HepG2 (cell line): ENCODE data around the gene TSN. TPM values are rescaled to one million over a fixed set of nuclear protein-coding genes. Genes with fewer than 3 reads are reported as not detected.

Experiments
- ARNT ChIP-seq: fragments of 450-650 bp; IDR thresholded peaks from 2 replicates; pipeline ENCODE4 v1.6.1; 2017
- CHD2 ChIP-seq: IDR thresholded peaks from 2 replicates; pipeline ENCODE4 v1.6.1; 2011; ENCODE audit warnings: low read depth, low read length, improper control_type of control experiment
- ELK4 ChIP-seq: sonication (generic); formaldehyde crosslinking; IDR thresholded peaks from 2 replicates; pipeline ENCODE4 v1.9.0; 2021; ENCODE audit warnings: missing genetic modification reagents, borderline replicate concordance
- EP300 ChIP-seq, 3 experiments: sonication (generic) in 1 of 3; formaldehyde crosslinking in 1 of 3; IDR thresholded peaks; 2 replicates each; pipeline versions ENCODE4 v1.5.1 to v1.6.1; 2011 to 2020; ENCODE audit warnings: low read depth in 2 of 3, low read length in 2 of 3, borderline replicate concordance in 1 of 3, improper control_type of control experiment in 1 of 3, mild to moderate bottlenecking in 1 of 3, missing genetic modification reagents in 1 of 3, moderate library complexity in 1 of 3
- ERF ChIP-seq: IDR thresholded peaks from 2 replicates; pipeline ENCODE4 v1.6.1; 2018; ENCODE audit warnings: missing biosample characterization, missing genetic modification reagents
- HDAC1 ChIP-seq: sonication (generic); formaldehyde crosslinking; IDR thresholded peaks from 2 replicates; pipeline ENCODE4 v1.5.1; 2020; ENCODE audit warnings: mild to moderate bottlenecking, missing genetic modification reagents
- NFATC3 ChIP-seq: sonication (generic); formaldehyde crosslinking; IDR thresholded peaks from 2 replicates; pipeline ENCODE4 v1.5.1; 2020; ENCODE audit warnings: mild to moderate bottlenecking, missing genetic modification reagents
- PBX2 ChIP-seq: IDR thresholded peaks from 2 replicates; pipeline ENCODE4 v1.6.1; 2016; ENCODE audit warnings: control low read depth
- PITX1 ChIP-seq: sonication (generic); formaldehyde crosslinking; IDR thresholded peaks from 2 replicates; pipeline ENCODE4 v1.5.1; 2020; ENCODE audit warnings: mild to moderate bottlenecking, missing genetic modification reagents
- POGZ ChIP-seq: sonication (generic); formaldehyde crosslinking; IDR thresholded peaks from 2 replicates; pipeline ENCODE4 v1.4.0; 2020; ENCODE audit warnings: mild to moderate bottlenecking, missing genetic modification reagents
- REST ChIP-seq, 2 experiments: IDR thresholded peaks; 2 replicates each; pipeline ENCODE4 v1.6.1; 2011 to 2012; ENCODE audit warnings: low read length in 2 of 2, borderline replicate concordance in 1 of 2, low read depth in 1 of 2, mild to moderate bottlenecking in 1 of 2, moderate library complexity in 1 of 2
- SRY ChIP-seq: sonication (generic); formaldehyde crosslinking; IDR thresholded peaks from 2 replicates; pipeline ENCODE4 v1.8.0; 2022; ENCODE audit warnings: mild to moderate bottlenecking, missing genetic modification reagents
- YY1 ChIP-seq: IDR thresholded peaks from 2 replicates; pipeline ENCODE4 v1.6.1; 2011; ENCODE audit warnings: low read length, low read depth, moderate library complexity, mild to moderate bottlenecking; ENCODE audit not compliant: insufficient read depth, insufficient replicate concordance
- ZMAT3 ChIP-seq: sonication (generic); formaldehyde crosslinking; conservative IDR thresholded peaks from 2 replicates; pipeline ENCODE4 v1.7.0; 2021; ENCODE audit warnings: missing genetic modification reagents
- ZNF530 ChIP-seq: sonication (generic); formaldehyde crosslinking; IDR thresholded peaks from 2 replicates; pipeline ENCODE4 v1.5.0; 2020; ENCODE audit warnings: low read depth, mild to moderate bottlenecking, missing genetic modification reagents
- ZNF629 ChIP-seq: sonication (generic); formaldehyde crosslinking; conservative IDR thresholded peaks from 2 replicates; pipeline ENCODE4 v1.5.0; 2020; ENCODE audit warnings: missing genetic modification reagents
- ZNF775 ChIP-seq: sonication (generic); formaldehyde crosslinking; IDR thresholded peaks from 2 replicates; pipeline ENCODE4 v1.4.0; 2020; ENCODE audit warnings: missing genetic modification reagents, mild to moderate bottlenecking, moderate library complexity, borderline replicate concordance
- ZNF841 ChIP-seq: sonication (generic); formaldehyde crosslinking; IDR thresholded peaks from 2 replicates; pipeline ENCODE4 v1.8.1; 2023; ENCODE audit warnings: missing genetic modification reagents, borderline replicate concordance
- polyA plus RNA-seq, 8 experiments: library from polyadenylated mRNA; depleted of rRNA in 3 of 8; stranded (reverse) in 7 of 8; unstranded in 1 of 8; fragments of >200 nt; fragmentation: Illumina TruSeq in 4 of 8; extraction: Trizol in 4 of 8; gene quantifications; 2 replicates each; pipeline versions ENCODE4 v1.2.1 to v1.2.3, GENCODE V29; 2011 to 2016; ENCODE audit warnings: low read depth in 4 of 8, missing spikeins in 1 of 8, mixed read lengths in 1 of 8; ENCODE audit not compliant: insufficient read depth in 1 of 8
- total RNA-seq, 5 experiments: library from RNA; depleted of rRNA; stranded (reverse); fragments of >200 nt; fragmentation: Illumina TruSeq; extraction: Trizol; gene quantifications; 2 replicates each; pipeline ENCODE4 v1.2.3, GENCODE V29; 2016; ENCODE audit warnings: low read depth in 1 of 5
- TF ChIP-seq, protein P1 (sequence below): sonication (generic); formaldehyde crosslinking; IDR thresholded peaks from 2 replicates; pipeline ENCODE4 v1.8.1; 2023; ENCODE audit warnings: mild to moderate bottlenecking, moderate library complexity, missing genetic modification reagents
- TF ChIP-seq, protein P2 (sequence below): sonication (generic); formaldehyde crosslinking; IDR thresholded peaks from 2 replicates; pipeline ENCODE4 v1.4.0; 2020; ENCODE audit warnings: mild to moderate bottlenecking, low read depth, missing genetic modification reagents

Gene TSN
- total and polyA plus RNA-seq, 2 of the 13 experiments (the other 11 are each of a cell fraction or from before 2014, with no cell fraction given) = 56.4 to 115 TPM

GRCh38 chr2:121755237-121756111 is at the start of gene TSN (continued):
- TF ChIP-seq, protein P1, sequence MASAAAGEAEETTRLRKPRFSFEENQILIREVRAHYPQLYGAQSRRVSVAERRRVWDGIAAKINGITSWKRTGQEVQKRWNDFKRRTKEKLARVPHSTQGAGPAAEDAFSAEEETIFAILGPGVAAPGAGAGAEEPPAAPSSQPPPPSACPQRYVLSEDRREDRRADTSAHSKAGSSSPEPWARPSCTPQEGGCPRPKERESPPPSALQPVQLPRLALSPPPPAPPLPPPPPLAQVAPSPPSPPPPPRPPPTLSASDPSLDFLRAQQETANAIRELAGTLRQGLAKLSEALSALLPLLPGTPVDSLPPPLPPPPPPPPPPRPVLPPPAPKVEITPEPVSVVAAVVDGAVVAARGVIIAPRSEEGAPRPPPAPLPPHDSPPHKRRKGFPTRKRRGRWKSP = peak; percentile 97
- TF ChIP-seq REST (IDR thresholded peaks at IDR 0.05; ENCODE audit: borderline replicate concordance in 1 of 2, low read depth in 1 of 2, low read length in 2 of 2) (peak in 1 of 2 experiments; percentile 46; a peak in 1 of 4 replicates), ZMAT3 (CRISPR knock-in tag) (peak; percentile 97), ZNF841 (CRISPR knock-in tag) (no peak; the same call in 1 of the 2 replicates), POGZ (CRISPR knock-in tag) (peak; percentile 98), PBX2 (CRISPR knock-in tag) (0 out of 2 replicates have a peak, but pooled peaks have one; percentile 43), ERF (peak; percentile 89), ZNF775 (no peak; the same call in 1 of the 2 replicates), ARNT (no peak), ZNF629 (CRISPR knock-in tag) (peak; percentile 28; the same call in 1 of the 2 replicates), SRY (peak; percentile 77; the same call in 1 of the 2 replicates), ZNF530 (CRISPR knock-in tag) (no peak), HDAC1 (CRISPR knock-in tag) (peak; percentile 100), NFATC3 (CRISPR knock-in tag) (peak; percentile 93), ELK4 (CRISPR knock-in tag) (no peak), EP300 (IDR thresholded peaks at IDR 0.05; ENCODE audit: low read depth in 2 of 2, low read length in 2 of 2) (0 out of 4 replicates have a peak, but pooled peaks of 1 of the 2 experiments have one; percentile 24), EP300 (CRISPR knock-in tag; IDR thresholded peaks at IDR 0.05; ENCODE audit: borderline replicate concordance) (peak; percentile 77), CHD2 (no peak), PITX1 (CRISPR knock-in tag) (peak; percentile 29; the same call in 1 of the 2 replicates), YY1 (peak; percentile 87)
- TF ChIP-seq, protein P2, sequence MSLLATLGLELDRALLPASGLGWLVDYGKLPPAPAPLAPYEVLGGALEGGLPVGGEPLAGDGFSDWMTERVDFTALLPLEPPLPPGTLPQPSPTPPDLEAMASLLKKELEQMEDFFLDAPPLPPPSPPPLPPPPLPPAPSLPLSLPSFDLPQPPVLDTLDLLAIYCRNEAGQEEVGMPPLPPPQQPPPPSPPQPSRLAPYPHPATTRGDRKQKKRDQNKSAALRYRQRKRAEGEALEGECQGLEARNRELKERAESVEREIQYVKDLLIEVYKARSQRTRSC = no peak
